Transverse colon (tissue), 4 donors: ENCODE data around the gene RFPL3. TPM values are rescaled to one million over a fixed set of nuclear protein-coding genes. Genes with fewer than 3 reads are reported as not detected.

Experiments
- DNase-seq: peaks from one replicate; pipeline ENCODE4 v3.0.0-alpha.2; 2019
- H3K27ac ChIP-seq, 4 donors: fragments of 200-600 bp; sonication (generic); 2 replicates each; pipeline ENCODE4 v1.5.1; 2016 to 2018; ENCODE audit warnings: inconsistent platforms in 4 of 4
- H3K27me3 ChIP-seq: fragments of 200-600 bp; sonication (generic); 2 replicates; pipeline ENCODE4 v1.5.1; 2017; ENCODE audit warnings: inconsistent platforms
- H3K36me3 ChIP-seq, 4 donors: fragments of 200-600 bp; sonication (generic); 2 replicates each; pipeline ENCODE4 v1.5.1; 2017 to 2019; ENCODE audit warnings: inconsistent platforms in 4 of 4
- H3K4me1 ChIP-seq, 4 donors: fragments of 200-600 bp; sonication (generic); 2 replicates each; pipeline ENCODE4 v1.5.1; 2017 to 2020; ENCODE audit warnings: inconsistent platforms in 4 of 4
- H3K4me3 ChIP-seq, 4 donors: fragments of 200-600 bp; sonication (generic); 1 replicate in 1 of 4; 2 replicates in 3 of 4; pipeline versions ENCODE4 v1.5.1 to v1.6.1; 2017 to 2019; ENCODE audit warnings: inconsistent platforms in 4 of 4
- H3K9me3 ChIP-seq, 2 donors: fragments of 200-600 bp; sonication (generic); 2 replicates each; pipeline ENCODE4 v1.5.1; 2017 to 2019; ENCODE audit warnings: inconsistent platforms in 2 of 2
- EP300 ChIP-seq: sonication (generic); formaldehyde crosslinking; IDR thresholded peaks from one replicate; pipeline ENCODE4 v1.6.1; 2017; ENCODE audit warnings: antibody characterized with exemption, low read depth
- POLR2A ChIP-seq: fragments of 450-650 bp; IDR thresholded peaks from one replicate; pipeline ENCODE4 v1.6.1; 2016; ENCODE audit warnings: antibody characterized with exemption, mild to moderate bottlenecking, moderate library complexity
- POLR2AphosphoS5 ChIP-seq, 3 donors: sonication (generic); formaldehyde crosslinking; IDR thresholded peaks; one replicate each; pipeline ENCODE4 v1.6.1; 2016; ENCODE audit warnings: antibody characterized with exemption in 3 of 3
- WGBS, 2 donors: methylation state at CpG; one replicate each; pipeline ENCODE4 v1.1.5; 2018; ENCODE audit warnings: low coverage in 1 of 2; 5-methylcytosine and 5-hydroxymethylcytosine counted together
- in situ Hi-C, 4 donors: fragments of 200-750 bp; cut with MboI; loops; one replicate each; pipeline versions ENCODE4 v1.15.0 to v1.15.1; 2017; ENCODE audit warnings: low sequenced_read_pairs in 3 of 4, low pct_ligation_motif_present in 1 of 4, low pct_unique_long_range_greater_than_20kb in 1 of 4
- intact Hi-C: fragments of 100-400 bp; cut with DNase I; formaldehyde crosslinking; loops from one replicate; pipeline ENCODE4 v1.15.1; 2023; ENCODE audit warnings: low total_unique reads
- total RNA-seq, 4 donors: library from RNA; depleted of rRNA; stranded (reverse); fragments of >200 nt; gene quantifications; one replicate each; pipeline ENCODE4 v1.1.0, GENCODE V29; 2016
- TF ChIP-seq, protein P1 (sequence below), 5 experiments: fragments of 200-600 bp in 3 of 5; fragments of 450-650 bp in 2 of 5; sonication (generic) in 3 of 5; IDR thresholded peaks; 1 replicate in 2 of 5; 2 replicates in 3 of 5; pipeline ENCODE4 v1.5.1; 2016 to 2017; ENCODE audit warnings: antibody characterized with exemption in 5 of 5, inconsistent platforms in 3 of 5, mild to moderate bottlenecking in 2 of 5, moderate library complexity in 1 of 5

Gene RFPL3
- total RNA-seq, 4 donors from 2014 or later = not detected

DNA sequence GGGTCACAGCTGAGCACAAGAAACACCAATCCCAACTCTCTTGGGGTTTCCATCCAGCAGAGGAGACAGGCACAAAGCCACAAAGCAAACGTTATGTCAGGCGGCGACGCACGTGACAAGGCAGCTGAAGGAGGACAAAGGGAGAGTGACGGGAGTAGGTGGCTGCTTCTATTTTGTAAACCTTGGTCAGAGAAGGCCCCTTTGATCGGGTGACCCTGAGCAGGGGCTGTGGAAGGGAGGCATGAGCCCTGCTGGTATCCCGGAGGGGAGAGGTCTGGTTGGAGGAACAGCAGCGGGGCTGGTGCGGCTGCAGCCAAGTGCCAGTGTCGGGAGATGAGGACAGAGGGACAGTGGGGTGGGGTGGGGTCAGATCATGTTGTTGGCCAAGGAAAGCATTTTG is 17.3 kb upstream of the RFPL3 start:
- Histone ChIP-seq H3K9me3 (no peaks in the 10 kb centered on the region), H3K27me3 (peaks cover 44% of the 10 kb centered on the region), H3K4me3 (no peak overlapping the region), H3K36me3 (no peaks in the 10 kb centered on the region), H3K27ac (no peak overlapping the region), H3K4me1 (no peaks in the 10 kb centered on the region)
- intact Hi-C loops = no loop called here
- DNase-seq = no peak
- TF ChIP-seq, protein P1, sequence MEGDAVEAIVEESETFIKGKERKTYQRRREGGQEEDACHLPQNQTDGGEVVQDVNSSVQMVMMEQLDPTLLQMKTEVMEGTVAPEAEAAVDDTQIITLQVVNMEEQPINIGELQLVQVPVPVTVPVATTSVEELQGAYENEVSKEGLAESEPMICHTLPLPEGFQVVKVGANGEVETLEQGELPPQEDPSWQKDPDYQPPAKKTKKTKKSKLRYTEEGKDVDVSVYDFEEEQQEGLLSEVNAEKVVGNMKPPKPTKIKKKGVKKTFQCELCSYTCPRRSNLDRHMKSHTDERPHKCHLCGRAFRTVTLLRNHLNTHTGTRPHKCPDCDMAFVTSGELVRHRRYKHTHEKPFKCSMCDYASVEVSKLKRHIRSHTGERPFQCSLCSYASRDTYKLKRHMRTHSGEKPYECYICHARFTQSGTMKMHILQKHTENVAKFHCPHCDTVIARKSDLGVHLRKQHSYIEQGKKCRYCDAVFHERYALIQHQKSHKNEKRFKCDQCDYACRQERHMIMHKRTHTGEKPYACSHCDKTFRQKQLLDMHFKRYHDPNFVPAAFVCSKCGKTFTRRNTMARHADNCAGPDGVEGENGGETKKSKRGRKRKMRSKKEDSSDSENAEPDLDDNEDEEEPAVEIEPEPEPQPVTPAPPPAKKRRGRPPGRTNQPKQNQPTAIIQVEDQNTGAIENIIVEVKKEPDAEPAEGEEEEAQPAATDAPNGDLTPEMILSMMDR (IDR thresholded peaks at IDR 0.05) = no peak
- TF ChIP-seq POLR2AphosphoS5 (IDR thresholded peaks at IDR 0.05) = no peak
- TF ChIP-seq EP300 = no peak
- no peak for TF ChIP-seq POLR2A
- in situ Hi-C loops = no loop called here
- WGBS, 2 donors = 81% methylated on average over 11 of the region's 11 CpGs; no CpG with 5 or more reads in 1 of the 2 donors

DNA sequence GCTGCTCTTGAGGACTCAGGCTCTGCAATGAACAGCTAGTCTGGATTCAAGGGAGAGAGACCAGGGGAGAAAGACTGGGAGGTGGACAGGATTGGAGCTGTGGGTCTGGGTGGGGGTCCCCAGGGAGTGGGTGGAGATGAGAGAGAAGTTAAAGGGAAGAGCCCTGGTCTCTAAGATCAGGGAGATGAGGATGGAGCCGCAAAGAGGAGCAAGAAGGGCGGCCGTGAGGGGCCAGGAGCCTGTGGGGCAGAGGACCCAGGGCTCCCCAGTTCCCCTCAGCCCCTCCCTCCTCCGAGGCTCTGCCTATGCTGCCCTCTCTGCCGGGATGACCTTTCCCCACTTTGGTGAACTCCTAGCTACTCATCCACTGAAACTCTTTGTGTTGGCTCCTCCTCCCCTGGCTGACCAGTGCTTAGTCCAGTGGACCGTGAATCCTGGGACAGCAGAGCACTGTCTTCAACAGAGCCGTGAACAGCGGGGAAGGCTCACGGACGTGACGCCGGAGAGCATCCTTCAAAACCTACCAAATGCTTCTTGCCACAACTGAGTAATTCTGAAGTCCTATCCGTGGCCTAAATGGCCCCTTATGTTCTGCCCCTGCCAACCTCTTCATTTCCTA is 16.4 kb upstream of the RFPL3 start:
- H3K27ac ChIP-seq = no peak overlapping the region
- intact Hi-C loops (no loop called here), in situ Hi-C loops (no loop called here)
- no peaks in the 10 kb centered on the region for H3K4me1 ChIP-seq
- WGBS, 2 donors = 56 to 77% methylated on average over 4 to 13 of the region's 13 CpGs
- no peaks in the 10 kb centered on the region for H3K36me3 ChIP-seq
- TF ChIP-seq, protein P1 (IDR thresholded peaks at IDR 0.05) = no peak
- TF ChIP-seq EP300 = no peak
- TF ChIP-seq POLR2A = no peak
- no peak for TF ChIP-seq POLR2AphosphoS5 (IDR thresholded peaks at IDR 0.05)
- no peak for DNase-seq
- peaks cover 49% of the 10 kb centered on the region for H3K27me3 ChIP-seq
- H3K9me3 ChIP-seq = no peaks in the 10 kb centered on the region
- no peak overlapping the region for H3K4me3 ChIP-seq

DNA sequence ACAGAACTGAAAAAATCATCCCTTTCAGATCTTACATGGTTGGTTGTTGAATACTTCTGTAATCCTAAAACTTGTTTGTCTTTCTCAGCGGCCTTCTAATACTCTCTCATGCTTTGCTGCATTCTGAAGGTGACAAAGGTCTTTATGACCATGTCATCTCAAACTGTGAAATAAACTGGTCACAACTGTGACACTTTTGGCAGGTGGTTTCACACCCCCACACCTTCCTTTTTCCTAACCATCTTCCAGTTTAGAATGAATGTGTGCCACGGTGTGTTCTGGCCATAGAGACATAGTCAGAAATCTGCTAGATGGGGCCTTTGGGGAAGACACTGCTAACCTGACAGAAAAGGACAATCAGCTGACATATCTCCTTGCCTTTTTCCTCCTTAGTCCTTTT is 14.7 kb upstream of the RFPL3 start:
- H3K4me1 ChIP-seq = no peaks in the 10 kb centered on the region
- H3K27me3 ChIP-seq = peaks cover 49% of the 10 kb centered on the region
- WGBS, 2 donors = 57 to 71% methylated on average over 1 to 2 of the region's 2 CpGs
- no peak for DNase-seq
- H3K36me3 ChIP-seq = no peaks in the 10 kb centered on the region
- intact Hi-C loops (no loop called here), in situ Hi-C loops (no loop called here)
- H3K27ac ChIP-seq = no peak overlapping the region
- no peak overlapping the region for H3K4me3 ChIP-seq
- no peaks in the 10 kb centered on the region for H3K9me3 ChIP-seq
- TF ChIP-seq POLR2A (no peak), POLR2AphosphoS5 (IDR thresholded peaks at IDR 0.05) (no peak), EP300 (no peak)
- TF ChIP-seq, protein P1 (IDR thresholded peaks at IDR 0.05) = no peak

DNA sequence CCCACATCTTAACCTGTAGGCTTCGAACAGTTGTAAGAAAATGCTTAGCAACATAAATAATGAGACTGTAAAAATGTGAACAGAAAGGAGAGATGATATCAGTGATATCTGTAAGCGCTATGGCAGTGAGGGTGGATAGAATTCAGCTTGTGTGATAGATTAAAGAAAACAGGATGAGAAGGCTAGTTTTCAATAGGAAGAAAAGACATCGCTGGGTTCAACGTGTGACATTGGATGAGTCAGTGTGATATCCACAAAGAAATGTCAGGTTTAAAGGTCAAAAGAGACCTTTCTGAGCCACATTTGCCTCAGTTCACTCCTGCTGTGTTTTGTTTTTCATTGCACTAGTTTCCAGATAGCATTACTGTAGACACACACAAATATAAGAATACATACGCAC is 13.7 kb upstream of the RFPL3 start:
- intact Hi-C loops = no loop called here
- no peak for DNase-seq
- 73 to 77% methylated on average over 5 of the region's 5 CpGs for WGBS, 2 donors
- H3K36me3 ChIP-seq = no peaks in the 10 kb centered on the region
- peaks cover 49% of the 10 kb centered on the region for H3K27me3 ChIP-seq
- H3K4me3 ChIP-seq = no peak overlapping the region
- TF ChIP-seq, protein P1 (IDR thresholded peaks at IDR 0.05) = no peak
- TF ChIP-seq POLR2A (no peak), EP300 (no peak), POLR2AphosphoS5 (IDR thresholded peaks at IDR 0.05) (no peak)
- in situ Hi-C loops = no loop called here
- H3K4me1 ChIP-seq = no peaks in the 10 kb centered on the region
- H3K9me3 ChIP-seq = no peaks in the 10 kb centered on the region
- no peak overlapping the region for H3K27ac ChIP-seq
